Fibroblast of lung (primary cell): Measurements from ENCODE around the gene DUSP11. TPM values are rescaled to one million over a fixed set of nuclear protein-coding genes. Genes with fewer than 3 reads are reported as not detected.

ENCODE experiments used
- DNase-seq, 2 donors: peaks; one replicate each; pipeline versions ENCODE4 v3.0.0 to v3.0.0-alpha.2; 2010; ENCODE audit warnings: low read depth in 2 of 2
- H2AFZ ChIP-seq: 2 replicates; pipeline ENCODE4 v1.5.1; 2012; ENCODE audit warnings: low read length, control low read depth, inconsistent platforms
- H3K27ac ChIP-seq: 2 replicates; pipeline ENCODE4 v1.5.1; 2011; ENCODE audit warnings: low read length, control low read depth; ENCODE audit not compliant: insufficient read depth
- H3K27me3 ChIP-seq: 2 replicates; pipeline ENCODE4 v1.5.1; 2011; ENCODE audit warnings: mild to moderate bottlenecking, low read length; ENCODE audit not compliant: control insufficient read depth, insufficient read depth
- H3K36me3 ChIP-seq: 2 replicates; pipeline ENCODE4 v1.5.1; 2011; ENCODE audit warnings: low read length; ENCODE audit not compliant: control insufficient read depth, insufficient read depth
- H3K4me1 ChIP-seq: 2 replicates; pipeline ENCODE4 v1.5.1; 2011; ENCODE audit warnings: low read length; ENCODE audit not compliant: control insufficient read depth, insufficient read depth; ENCODE audit errors: extremely low read depth
- H3K4me2 ChIP-seq: 2 replicates; pipeline ENCODE4 v1.5.1; 2011; ENCODE audit warnings: low read length, control low read depth; ENCODE audit not compliant: insufficient read depth; ENCODE audit errors: extremely low read depth
- H3K4me3 ChIP-seq, 4 experiments: fragments of 200-600 bp in 1 of 4; sonication (generic) in 1 of 4; replicated peaks in 1 of 4; 2 replicates each; pipeline ENCODE4 v1.5.1; 2011 to 2016; ENCODE audit warnings: low read length in 4 of 4, low read depth in 3 of 4, mild to moderate bottlenecking in 3 of 4, control low read depth in 2 of 4, inconsistent platforms in 1 of 4, mixed read lengths in 1 of 4; ENCODE audit not compliant: insufficient read depth in 1 of 4; ENCODE audit errors: control extremely low read depth in 1 of 4
- H3K79me2 ChIP-seq: 2 replicates; pipeline ENCODE4 v1.5.1; 2012; ENCODE audit warnings: mild to moderate bottlenecking, low read length, inconsistent platforms; ENCODE audit not compliant: control insufficient read depth, insufficient read depth
- H3K9ac ChIP-seq: 2 replicates; pipeline ENCODE4 v1.5.1; 2011; ENCODE audit warnings: mild to moderate bottlenecking, low read length, control low read depth; ENCODE audit not compliant: insufficient read depth
- H3K9me3 ChIP-seq: 2 replicates; pipeline ENCODE4 v1.5.1; 2012; ENCODE audit warnings: low read depth, low read length; ENCODE audit not compliant: control insufficient read depth, insufficient read depth
- H4K20me1 ChIP-seq: 2 replicates; pipeline ENCODE4 v1.5.1; 2011; ENCODE audit warnings: low read length; ENCODE audit not compliant: control insufficient read depth, insufficient read depth; ENCODE audit errors: extremely low read depth
- EZH2 ChIP-seq: IDR thresholded peaks from 2 replicates; pipeline ENCODE4 v1.5.1; 2012; ENCODE audit warnings: low read length, control low read depth, mild to moderate bottlenecking; ENCODE audit errors: missing control alignments
- polyA minus RNA-seq: library from RNA; depleted of rRNA, polyadenylated mRNA; stranded (reverse); fragments of >200 nt; gene quantifications from 2 replicates; pipeline ENCODE4 v1.2.3, GENCODE V29; 2011; ENCODE audit warnings: low replicate concordance
- polyA plus RNA-seq, 2 donors: library from polyadenylated mRNA; depleted of rRNA in 1 of 2; stranded (reverse) in 1 of 2; unstranded in 1 of 2; fragments of >200 nt; gene quantifications; 2 replicates each; pipeline ENCODE4 v1.2.1, GENCODE V29; 2011 to 2012; ENCODE audit warnings: missing spikeins in 1 of 2
- total RNA-seq: library from RNA; depleted of rRNA; stranded (reverse); fragments of >200 nt; gene quantifications from 2 replicates; pipeline ENCODE4 v1.2.1, GENCODE V29; 2014
- TF ChIP-seq, protein P1 (sequence below), 2 donors: IDR thresholded peaks in 1 of 2; conservative IDR thresholded peaks in 1 of 2; 1 replicate in 1 of 2; 2 replicates in 1 of 2; pipeline ENCODE4 v1.5.1; 2011 to 2012; ENCODE audit warnings: low read length in 2 of 2, control low read depth in 1 of 2, inconsistent platforms in 1 of 2, low read depth in 1 of 2, mild to moderate bottlenecking in 1 of 2

The DUSP11 gene
- total RNA-seq = 24.9 and 31.7 TPM in 2 replicates
- polyA plus RNA-seq = 36.1 and 38.0 TPM in 2 replicates
- polyA plus RNA-seq (2012) = 22.6 and 23.4 TPM in 2 replicates
- polyA minus RNA-seq = 2.3 and 3.2 TPM in 2 replicates

DNA sequence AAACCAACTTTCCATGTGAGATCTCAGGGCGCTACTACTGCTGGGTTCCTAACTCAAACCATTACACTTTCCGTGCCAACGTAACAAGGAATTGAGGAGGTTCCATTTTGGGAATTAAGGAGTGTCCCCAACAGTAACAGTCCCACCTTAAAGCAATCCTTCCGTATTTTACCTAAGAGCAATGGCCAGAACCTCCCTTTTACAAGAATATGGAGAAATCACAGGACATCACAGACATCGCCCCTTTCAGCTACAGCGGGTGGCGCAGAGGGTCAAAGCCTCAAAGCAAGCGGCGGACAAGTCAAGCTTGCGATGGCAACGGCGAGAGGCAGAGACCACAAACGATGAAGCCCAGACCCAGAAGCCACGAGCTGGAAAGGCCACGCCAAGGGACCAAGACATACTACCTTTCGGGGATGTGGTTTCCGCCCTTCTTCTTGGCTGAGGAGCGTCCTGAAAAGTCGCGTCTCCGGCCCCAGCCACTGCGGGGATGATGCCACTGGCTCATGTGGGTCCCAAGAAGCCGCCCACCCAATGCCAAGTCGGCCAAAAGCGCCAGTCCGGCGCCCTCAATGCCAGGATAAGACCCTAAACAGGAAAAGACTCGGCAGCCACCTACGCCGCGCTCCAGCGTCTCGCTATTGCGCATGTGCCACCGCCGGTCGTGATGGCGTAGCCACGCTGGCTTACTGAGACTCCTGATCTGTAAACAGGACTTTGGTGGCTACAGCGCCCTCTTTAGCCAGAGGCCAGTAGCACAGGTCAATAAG lies at the start of gene DUSP11:
TSS of gene DUSP11 (minus strand) at position 637 of the 770 bp plus-strand sequence. CDS start at position 508, 129 bp downstream.
- Histone ChIP-seq H4K20me1 (no peaks in the 10 kb centered on the region), H3K79me2 (peaks cover 21% of the 10 kb centered on the region), H3K4me2 (peak within 1 kb of the TSS; percentile 85), H3K36me3 (no peaks in the 10 kb centered on the region), H3K9ac (peak within 1 kb of the TSS; percentile 93), H3K27ac (peak within 1 kb of the TSS; percentile 96), H3K4me3 (peak within 1 kb of the TSS; percentile 68 to 100 (median 100)), H3K4me1 (no peaks in the 10 kb centered on the region), H2AFZ (peak within 1 kb of the TSS; percentile 100), H3K27me3 (no peaks in the 10 kb centered on the region), H3K9me3 (no peaks in the 10 kb centered on the region)
- no peak for TF ChIP-seq EZH2
- TF ChIP-seq, protein P1, sequence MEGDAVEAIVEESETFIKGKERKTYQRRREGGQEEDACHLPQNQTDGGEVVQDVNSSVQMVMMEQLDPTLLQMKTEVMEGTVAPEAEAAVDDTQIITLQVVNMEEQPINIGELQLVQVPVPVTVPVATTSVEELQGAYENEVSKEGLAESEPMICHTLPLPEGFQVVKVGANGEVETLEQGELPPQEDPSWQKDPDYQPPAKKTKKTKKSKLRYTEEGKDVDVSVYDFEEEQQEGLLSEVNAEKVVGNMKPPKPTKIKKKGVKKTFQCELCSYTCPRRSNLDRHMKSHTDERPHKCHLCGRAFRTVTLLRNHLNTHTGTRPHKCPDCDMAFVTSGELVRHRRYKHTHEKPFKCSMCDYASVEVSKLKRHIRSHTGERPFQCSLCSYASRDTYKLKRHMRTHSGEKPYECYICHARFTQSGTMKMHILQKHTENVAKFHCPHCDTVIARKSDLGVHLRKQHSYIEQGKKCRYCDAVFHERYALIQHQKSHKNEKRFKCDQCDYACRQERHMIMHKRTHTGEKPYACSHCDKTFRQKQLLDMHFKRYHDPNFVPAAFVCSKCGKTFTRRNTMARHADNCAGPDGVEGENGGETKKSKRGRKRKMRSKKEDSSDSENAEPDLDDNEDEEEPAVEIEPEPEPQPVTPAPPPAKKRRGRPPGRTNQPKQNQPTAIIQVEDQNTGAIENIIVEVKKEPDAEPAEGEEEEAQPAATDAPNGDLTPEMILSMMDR (conservative IDR thresholded peaks at IDR 0.05 in 1 of 2, IDR thresholded peaks at IDR 0.05 in 1 of 2; ENCODE audit: low read depth in 1 of 2, low read length in 2 of 2) = peak; percentile 93 to 96
- peak; percentile 85 to 93 for DNase-seq

DNA sequence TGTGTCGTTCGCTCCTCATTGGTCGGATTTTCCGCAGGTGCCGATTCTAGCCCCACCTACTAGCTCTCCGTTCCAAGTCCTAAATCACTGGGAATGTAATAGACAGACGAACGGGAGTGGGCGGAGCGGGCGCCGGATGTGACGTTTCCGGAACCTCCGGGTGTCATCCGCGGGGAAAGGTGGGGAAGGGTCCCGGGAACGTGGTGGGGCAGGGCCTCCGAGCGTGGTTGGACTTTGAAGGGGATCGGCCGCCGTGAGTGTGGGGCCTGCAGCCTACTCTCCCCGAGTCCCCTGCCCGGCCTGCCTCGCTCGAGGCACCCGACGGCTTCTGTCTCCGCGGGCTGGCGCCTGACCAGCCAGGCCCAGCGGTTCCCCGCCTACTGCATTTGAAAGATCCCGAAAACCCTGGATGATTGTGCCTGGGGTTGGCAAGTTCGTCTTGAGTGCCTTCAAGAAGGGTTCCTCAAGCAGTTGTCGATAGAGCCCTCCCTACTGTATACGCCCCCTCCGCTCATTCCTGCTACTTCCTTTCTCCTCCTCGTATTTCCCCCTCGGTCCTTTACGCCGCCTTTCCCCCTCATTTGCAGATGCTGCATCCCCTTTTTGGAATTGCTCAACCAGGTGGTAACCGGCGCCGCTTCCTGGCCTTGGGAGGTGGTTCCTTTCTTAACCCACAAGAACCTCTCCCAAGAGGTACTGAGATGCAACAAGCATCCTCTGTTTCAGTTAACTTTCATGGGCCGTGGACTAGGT lies 49.1 kb upstream of the DUSP11 start, which contains the start of gene STAMBP:
TSS of gene STAMBP (plus strand) at position 144 of the 753 bp plus-strand sequence. CDS start 1,896 bp downstream, outside the sequence.
- Histone ChIP-seq H3K79me2 (peaks cover 3% of the 10 kb centered on the region), H3K4me2 (peak within 1 kb of the TSS; percentile 73), H2AFZ (peak within 1 kb of the TSS; percentile 94), H3K4me1 (no peaks in the 10 kb centered on the region), H3K9ac (peak within 1 kb of the TSS; percentile 89), H3K27ac (peak within 1 kb of the TSS; percentile 91), H3K27me3 (no peaks in the 10 kb centered on the region), H3K9me3 (no peaks in the 10 kb centered on the region), H3K36me3 (peaks cover 2% of the 10 kb centered on the region), H4K20me1 (no peaks in the 10 kb centered on the region), H3K4me3 (peak within 1 kb of the TSS; percentile 71 to 86 (median 75))
- peak; percentile 92 to 97 for DNase-seq
- TF ChIP-seq, protein P1 (conservative IDR thresholded peaks at IDR 0.05 in 1 of 2, IDR thresholded peaks at IDR 0.05 in 1 of 2; ENCODE audit: low read depth in 1 of 2, low read length in 2 of 2) = no peak
- no peak for TF ChIP-seq EZH2

- no peak for TF ChIP-seq EZH2
- TF ChIP-seq, protein P1 (conservative IDR thresholded peaks at IDR 0.05 in 1 of 2, IDR thresholded peaks at IDR 0.05 in 1 of 2; ENCODE audit: low read depth in 1 of 2, low read length in 2 of 2) = no peak
- H3K9me3 ChIP-seq = no peaks in the 10 kb centered on the region
- no peak for DNase-seq
- peak overlapping the region; percentile 91 for H3K27ac ChIP-seq
- no peaks in the 10 kb centered on the region for H4K20me1 ChIP-seq
- H3K4me3 ChIP-seq = peak overlapping the region; percentile 71 to 86 (median 75)
- peak overlapping the region; percentile 73 for H3K4me2 ChIP-seq
- no peaks in the 10 kb centered on the region for H3K36me3 ChIP-seq
- peak overlapping the region; percentile 94 for H2AFZ ChIP-seq
- peaks cover 3% of the 10 kb centered on the region for H3K79me2 ChIP-seq
- no peak overlapping the region for H3K9ac ChIP-seq
- no peaks in the 10 kb centered on the region for H3K4me1 ChIP-seq
- no peaks in the 10 kb centered on the region for H3K27me3 ChIP-seq
Observed at GRCh38 chr2:73828389-73828817, 48.5 kb upstream of the DUSP11 start.
